Neural progenitor cell (in vitro differentiated cells): ENCODE measurements around the gene ZBTB20. TPM values are rescaled to one million over a fixed set of nuclear protein-coding genes. Genes with fewer than 3 reads are reported as not detected.

Experiments used
- DNase-seq: peaks from one replicate; pipeline ENCODE4 v3.0.0-alpha.2; 2016; ENCODE audit warnings: low spot score
- H2AFZ ChIP-seq: fragments of 200-600 bp; sonication (generic); replicated peaks from 2 replicates; pipeline ENCODE4 v1.6.1; 2016; ENCODE audit warnings: antibody characterized with exemption
- H3F3A ChIP-seq: fragments of 200-600 bp; sonication (generic); 2 replicates; pipeline ENCODE4 v1.6.1; 2016; ENCODE audit warnings: antibody characterized with exemption, low read depth
- H3K27ac ChIP-seq: fragments of 200-600 bp; sonication (generic); 2 replicates; pipeline ENCODE4 v1.5.1; 2016; ENCODE audit warnings: mild to moderate bottlenecking
- H3K27me3 ChIP-seq: fragments of 200-600 bp; sonication (generic); 2 replicates; pipeline ENCODE4 v1.6.1; 2016; ENCODE audit warnings: mild to moderate bottlenecking, moderate library complexity
- H3K36me3 ChIP-seq: fragments of 200-600 bp; sonication (generic); 2 replicates; pipeline ENCODE4 v1.5.1; 2016
- H3K4me1 ChIP-seq: fragments of 200-600 bp; sonication (generic); 2 replicates; pipeline ENCODE4 v1.6.1; 2016; ENCODE audit warnings: mixed run types
- H3K4me2 ChIP-seq: fragments of 200-600 bp; sonication (generic); 2 replicates; pipeline ENCODE4 v1.6.1; 2016
- H3K4me3 ChIP-seq: fragments of 200-600 bp; sonication (generic); 2 replicates; pipeline ENCODE4 v1.5.1; 2016
- H3K79me2 ChIP-seq: fragments of 200-600 bp; sonication (generic); 2 replicates; pipeline ENCODE4 v1.6.1; 2016; ENCODE audit warnings: low read depth
- H3K9ac ChIP-seq: fragments of 200-600 bp; sonication (generic); 2 replicates; pipeline ENCODE4 v1.6.1; 2016
- H3K9me3 ChIP-seq: fragments of 200-600 bp; sonication (generic); 2 replicates; pipeline ENCODE4 v1.5.1; 2016; ENCODE audit warnings: low read depth
- H4K20me1 ChIP-seq: fragments of 200-600 bp; sonication (generic); 2 replicates; pipeline ENCODE4 v1.6.1; 2016; ENCODE audit warnings: low read depth
- H3K27ac Mint-ChIP-seq: 3 replicates; pipeline ENCODE4 v1.8.0; 2021; ENCODE audit warnings: mixed read lengths
- H3K27me3 Mint-ChIP-seq: 2 replicates; pipeline ENCODE4 v1.8.0; 2022; ENCODE audit warnings: low read depth, mild to moderate bottlenecking, inconsistent platforms, moderate library complexity, mixed read lengths; ENCODE audit not compliant: insufficient read depth
- H3K36me3 Mint-ChIP-seq: 3 replicates; pipeline ENCODE4 v1.8.0; 2021; ENCODE audit warnings: mixed read lengths
- H3K4me1 Mint-ChIP-seq: 3 replicates; pipeline ENCODE4 v1.8.0; 2021; ENCODE audit warnings: mixed read lengths
- H3K4me3 Mint-ChIP-seq: 3 replicates; pipeline ENCODE4 v1.8.0; 2021; ENCODE audit warnings: mild to moderate bottlenecking, moderate library complexity, mixed read lengths
- H3K9me3 Mint-ChIP-seq: 3 replicates; pipeline ENCODE4 v1.8.0; 2020; ENCODE audit warnings: mixed read lengths
- EZH2 ChIP-seq: fragments of 200-600 bp; sonication (generic); IDR thresholded peaks from 2 replicates; pipeline ENCODE4 v1.6.1; 2017; ENCODE audit warnings: antibody characterized with exemption, mild to moderate bottlenecking, moderate library complexity
- EZH2phosphoT487 ChIP-seq: fragments of 200-600 bp; sonication (generic); IDR thresholded peaks from 2 replicates; pipeline ENCODE4 v1.6.1; 2017; ENCODE audit warnings: antibody characterized with exemption
- total RNA-seq: library from RNA; depleted of rRNA; stranded (reverse); fragments of >200 nt; gene quantifications from 2 replicates; pipeline ENCODE4 v1.2.3, GENCODE V29; 2015; ENCODE audit warnings: low replicate concordance
- TF ChIP-seq, protein P1 (sequence below): fragments of 200-600 bp; sonication (generic); IDR thresholded peaks from 2 replicates; pipeline ENCODE4 v1.5.1; 2017; ENCODE audit warnings: antibody characterized with exemption, mild to moderate bottlenecking

The ZBTB20 gene
- total RNA-seq, 1 donor from 2014 or later = 1.9 TPM

DNA sequence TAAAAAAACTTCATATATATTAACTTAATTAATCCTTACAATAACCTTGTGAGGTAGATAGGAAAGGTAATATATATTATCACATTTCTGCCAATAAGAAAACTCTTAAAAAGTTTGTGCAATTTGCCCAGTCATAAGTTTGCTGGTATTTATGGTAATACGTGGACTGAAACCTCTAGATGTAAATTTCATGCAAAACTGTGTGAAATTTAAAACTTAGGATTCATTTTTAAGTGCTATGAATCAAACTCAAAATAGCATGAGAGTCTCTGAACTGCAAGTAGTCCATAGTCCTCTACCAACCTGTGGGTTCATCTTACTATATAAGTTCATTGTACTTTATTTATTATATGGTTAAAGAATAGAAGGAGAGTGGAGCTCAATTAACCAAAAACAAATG, 56.4 kb downstream of the ZBTB20 start:
- no peak overlapping the region for H3K27ac ChIP-seq
- H3K9me3 Mint-ChIP-seq = no peaks in the 10 kb centered on the region
- no peaks in the 10 kb centered on the region for H3K36me3 Mint-ChIP-seq
- TF ChIP-seq EZH2 = no peak
- TF ChIP-seq, protein P1, sequence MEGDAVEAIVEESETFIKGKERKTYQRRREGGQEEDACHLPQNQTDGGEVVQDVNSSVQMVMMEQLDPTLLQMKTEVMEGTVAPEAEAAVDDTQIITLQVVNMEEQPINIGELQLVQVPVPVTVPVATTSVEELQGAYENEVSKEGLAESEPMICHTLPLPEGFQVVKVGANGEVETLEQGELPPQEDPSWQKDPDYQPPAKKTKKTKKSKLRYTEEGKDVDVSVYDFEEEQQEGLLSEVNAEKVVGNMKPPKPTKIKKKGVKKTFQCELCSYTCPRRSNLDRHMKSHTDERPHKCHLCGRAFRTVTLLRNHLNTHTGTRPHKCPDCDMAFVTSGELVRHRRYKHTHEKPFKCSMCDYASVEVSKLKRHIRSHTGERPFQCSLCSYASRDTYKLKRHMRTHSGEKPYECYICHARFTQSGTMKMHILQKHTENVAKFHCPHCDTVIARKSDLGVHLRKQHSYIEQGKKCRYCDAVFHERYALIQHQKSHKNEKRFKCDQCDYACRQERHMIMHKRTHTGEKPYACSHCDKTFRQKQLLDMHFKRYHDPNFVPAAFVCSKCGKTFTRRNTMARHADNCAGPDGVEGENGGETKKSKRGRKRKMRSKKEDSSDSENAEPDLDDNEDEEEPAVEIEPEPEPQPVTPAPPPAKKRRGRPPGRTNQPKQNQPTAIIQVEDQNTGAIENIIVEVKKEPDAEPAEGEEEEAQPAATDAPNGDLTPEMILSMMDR = no peak
- no peak for TF ChIP-seq EZH2phosphoT487
- no peaks in the 10 kb centered on the region for H3K4me1 ChIP-seq
- H3K27me3 ChIP-seq = no peaks in the 10 kb centered on the region
- no peak overlapping the region for H3K4me2 ChIP-seq
- H4K20me1 ChIP-seq = peaks cover 6% of the 10 kb centered on the region
- no peak overlapping the region for H3K9ac ChIP-seq
- H3K4me3 Mint-ChIP-seq = no peak overlapping the region
- no peak overlapping the region for H3K27ac Mint-ChIP-seq
- no peaks in the 10 kb centered on the region for H3K27me3 Mint-ChIP-seq
- H3K79me2 ChIP-seq = no peaks in the 10 kb centered on the region
- no peaks in the 10 kb centered on the region for H3K36me3 ChIP-seq
- peaks cover 7% of the 10 kb centered on the region for H3F3A ChIP-seq
- no peak overlapping the region for H2AFZ ChIP-seq
- no peak overlapping the region for H3K4me3 ChIP-seq
- no peaks in the 10 kb centered on the region for H3K9me3 ChIP-seq
- H3K4me1 Mint-ChIP-seq = peaks cover 7% of the 10 kb centered on the region
- DNase-seq = no peak

DNA sequence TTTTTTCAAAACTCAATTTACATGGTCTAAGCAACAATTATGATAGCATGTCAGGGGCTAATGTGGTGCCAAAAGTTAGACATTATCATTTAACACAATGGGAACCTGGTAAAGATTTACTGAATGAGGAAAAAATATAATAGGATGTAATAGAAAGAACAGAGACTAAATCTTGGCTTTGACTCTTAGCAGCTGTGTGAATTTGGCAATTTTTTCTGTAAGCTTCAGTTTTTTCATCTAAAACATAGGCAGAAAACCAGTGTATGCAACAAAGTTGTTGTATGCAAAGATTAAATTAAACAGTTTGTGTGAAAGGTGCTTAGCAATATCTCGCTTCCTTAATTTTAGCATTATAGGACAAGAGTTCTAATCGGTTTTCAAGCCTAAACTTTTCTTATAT, 57.6 kb downstream of the ZBTB20 start:
- TF ChIP-seq, protein P1 = no peak
- TF ChIP-seq EZH2phosphoT487 (no peak), EZH2 (no peak)
- Mint-ChIP-seq H3K4me1 (peaks cover 9% of the 10 kb centered on the region), H3K4me3 (no peak overlapping the region), H3K27me3 (no peaks in the 10 kb centered on the region), H3K9me3 (no peaks in the 10 kb centered on the region), H3K36me3 (peaks cover 2% of the 10 kb centered on the region), H3K27ac (no peak overlapping the region)
- H3K4me2 ChIP-seq = no peak overlapping the region
- H3K9me3 ChIP-seq = no peaks in the 10 kb centered on the region
- no peaks in the 10 kb centered on the region for H3K79me2 ChIP-seq
- H3K9ac ChIP-seq = no peak overlapping the region
- no peaks in the 10 kb centered on the region for H3K36me3 ChIP-seq
- no peaks in the 10 kb centered on the region for H3K4me1 ChIP-seq
- H4K20me1 ChIP-seq = peaks cover 6% of the 10 kb centered on the region
- H2AFZ ChIP-seq = no peak overlapping the region
- no peak overlapping the region for H3K27ac ChIP-seq
- H3K4me3 ChIP-seq = no peak overlapping the region
- peaks cover 7% of the 10 kb centered on the region for H3F3A ChIP-seq
- no peaks in the 10 kb centered on the region for H3K27me3 ChIP-seq
- no peak for DNase-seq

DNA sequence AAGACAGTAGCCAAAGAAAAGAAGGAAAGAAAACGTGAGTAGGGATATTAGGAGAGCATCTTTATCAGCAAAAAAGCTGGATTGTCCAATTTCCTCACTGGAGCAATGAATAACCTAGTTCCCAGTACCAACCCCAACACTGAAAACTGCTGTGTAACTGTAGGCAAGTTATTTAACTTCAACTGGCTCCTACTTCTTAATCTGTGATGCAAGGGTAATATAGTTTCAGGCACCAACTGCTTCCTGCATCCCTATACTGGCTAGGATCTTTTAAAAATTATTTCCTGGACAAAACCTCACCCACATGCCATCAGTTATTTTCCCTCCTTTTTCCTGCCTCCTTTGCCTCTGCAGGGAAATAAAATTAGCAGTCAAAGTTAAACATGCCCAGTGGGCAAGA, 59.6 kb downstream of the ZBTB20 start:
- Histone ChIP-seq H3K27ac (no peak overlapping the region), H3K79me2 (no peaks in the 10 kb centered on the region), H3K4me3 (no peak overlapping the region), H2AFZ (no peak overlapping the region), H4K20me1 (peaks cover 3% of the 10 kb centered on the region), H3K9ac (no peak overlapping the region), H3K9me3 (no peaks in the 10 kb centered on the region), H3K36me3 (no peaks in the 10 kb centered on the region), H3K27me3 (no peaks in the 10 kb centered on the region), H3F3A (peaks cover 3% of the 10 kb centered on the region), H3K4me1 (no peaks in the 10 kb centered on the region), H3K4me2 (no peak overlapping the region)
- no peak for DNase-seq
- Mint-ChIP-seq H3K9me3 (no peaks in the 10 kb centered on the region), H3K27ac (no peak overlapping the region), H3K4me1 (peaks cover 9% of the 10 kb centered on the region), H3K27me3 (no peaks in the 10 kb centered on the region), H3K4me3 (no peak overlapping the region), H3K36me3 (peaks cover 2% of the 10 kb centered on the region)
- TF ChIP-seq, protein P1 = no peak
- TF ChIP-seq EZH2phosphoT487 (no peak), EZH2 (no peak)

DNA sequence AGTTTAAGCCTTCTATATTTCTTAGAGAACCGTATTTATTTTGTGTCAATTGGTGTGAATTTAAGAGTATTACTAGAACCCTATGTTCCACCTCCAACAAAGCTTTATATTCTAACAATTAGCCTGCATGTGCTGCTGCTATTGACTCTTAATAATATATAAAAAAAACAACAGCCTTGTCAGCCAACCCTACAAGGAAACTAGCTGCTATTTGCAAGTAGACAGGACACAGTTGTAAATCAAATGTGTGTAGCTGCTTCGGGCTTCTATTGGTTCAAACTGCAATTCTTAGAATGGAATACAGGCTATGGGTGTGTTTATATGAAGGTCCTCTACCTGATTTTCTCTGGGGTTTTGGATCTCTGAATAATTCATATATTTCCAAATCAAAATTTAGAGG, 60.7 kb downstream of the ZBTB20 start:
- Histone ChIP-seq H4K20me1 (no peaks in the 10 kb centered on the region), H3K4me3 (no peak overlapping the region), H3K9me3 (no peaks in the 10 kb centered on the region), H3K27ac (no peak overlapping the region), H3K27me3 (no peaks in the 10 kb centered on the region), H3K4me1 (no peaks in the 10 kb centered on the region), H3K4me2 (no peak overlapping the region), H3K9ac (no peak overlapping the region), H2AFZ (no peak overlapping the region), H3F3A (no peaks in the 10 kb centered on the region), H3K36me3 (no peaks in the 10 kb centered on the region), H3K79me2 (no peaks in the 10 kb centered on the region)
- no peak for DNase-seq
- TF ChIP-seq, protein P1 = no peak
- TF ChIP-seq EZH2 (no peak), EZH2phosphoT487 (no peak)
- Mint-ChIP-seq H3K27ac (no peak overlapping the region), H3K4me1 (peaks cover 2% of the 10 kb centered on the region), H3K36me3 (peaks cover 2% of the 10 kb centered on the region), H3K27me3 (no peaks in the 10 kb centered on the region), H3K4me3 (no peak overlapping the region), H3K9me3 (no peaks in the 10 kb centered on the region)
